Right atrium auricular region (tissue), 2 donors: ENCODE results near the gene CFAP65. TPM values are rescaled to one million over a fixed set of nuclear protein-coding genes. Genes with fewer than 3 reads are reported as not detected.

Experiments used
- DNase-seq: peaks from one replicate; pipeline ENCODE4 v3.0.0-alpha.2; 2019; ENCODE audit warnings: low spot score
- H3K27ac ChIP-seq, 2 donors: fragments of 200-600 bp; sonication (generic); 1 replicate in 1 of 2; 2 replicates in 1 of 2; pipeline ENCODE4 v1.5.1; 2016 to 2019
- H3K27me3 ChIP-seq, 2 donors: fragments of 200-600 bp; sonication (generic); one replicate each; pipeline versions ENCODE4 v1.5.1 to v1.6.0; 2017 to 2019
- H3K36me3 ChIP-seq: fragments of 200-600 bp; sonication (generic); one replicate; pipeline ENCODE4 v1.5.1; 2016
- H3K4me1 ChIP-seq, 2 donors: fragments of 200-600 bp; sonication (generic); one replicate each; pipeline versions ENCODE4 v1.5.1 to v1.6.0; 2017 to 2019
- H3K4me3 ChIP-seq, 2 donors: fragments of 200-600 bp; sonication (generic); 1 replicate in 1 of 2; 2 replicates in 1 of 2; pipeline ENCODE4 v1.5.1; 2017 to 2019; ENCODE audit warnings: mild to moderate bottlenecking in 1 of 2, moderate library complexity in 1 of 2
- H3K9me3 ChIP-seq, 2 donors: fragments of 200-600 bp; sonication (generic); one replicate each; pipeline ENCODE4 v1.5.1; 2019
- total RNA-seq, 2 donors: library from RNA; depleted of rRNA; stranded (reverse); fragments of >200 nt; gene quantifications; one replicate each; pipeline ENCODE4 v1.1.0, GENCODE V29; 2016
- TF ChIP-seq, protein P1 (sequence below), 2 donors: fragments of 200-600 bp; sonication (generic); IDR thresholded peaks; one replicate each; pipeline ENCODE4 v1.5.1; 2019; ENCODE audit warnings: antibody characterized with exemption in 2 of 2

The CFAP65 gene
- total RNA-seq, 2 donors from 2014 or later, result not detected

DNA sequence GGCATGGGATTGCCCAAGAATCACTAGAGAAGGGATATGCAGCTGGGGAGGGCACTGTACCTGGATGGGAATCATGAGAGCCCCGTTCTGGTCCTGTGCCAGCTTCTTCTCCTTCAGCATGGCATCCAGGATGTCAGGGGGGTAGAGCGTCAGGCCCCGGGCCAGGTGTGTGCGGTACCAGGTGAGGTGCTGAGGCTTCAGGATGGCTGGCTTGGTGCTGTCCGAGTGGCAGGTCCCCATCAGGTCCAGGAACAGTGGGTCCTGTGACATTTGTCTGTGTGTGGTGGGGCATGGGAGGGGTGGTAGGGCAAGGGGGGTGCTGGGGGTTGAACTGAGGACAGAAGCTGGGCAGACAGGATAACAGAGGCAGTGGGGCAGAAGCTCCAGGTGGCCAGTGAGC is 13.2 kb downstream of the CFAP65 start:
- peaks cover 0 to 10% of the 10 kb centered on the region in 2 donors for H3K27me3 ChIP-seq
- DNase-seq, result no peak

GRCh38 chr2:219027511-219028055 is 13.7 kb downstream of the CFAP65 start:
- Histone ChIP-seq H3K9me3 (no peaks in the 10 kb centered on the region), H3K4me3 (no peak overlapping the region), H3K27ac (no peak overlapping the region), H3K27me3 (peaks cover 0 to 10% of the 10 kb centered on the region in 2 donors), H3K4me1 (no peaks in the 10 kb centered on the region), H3K36me3 (no peaks in the 10 kb centered on the region)
- TF ChIP-seq, protein P1, sequence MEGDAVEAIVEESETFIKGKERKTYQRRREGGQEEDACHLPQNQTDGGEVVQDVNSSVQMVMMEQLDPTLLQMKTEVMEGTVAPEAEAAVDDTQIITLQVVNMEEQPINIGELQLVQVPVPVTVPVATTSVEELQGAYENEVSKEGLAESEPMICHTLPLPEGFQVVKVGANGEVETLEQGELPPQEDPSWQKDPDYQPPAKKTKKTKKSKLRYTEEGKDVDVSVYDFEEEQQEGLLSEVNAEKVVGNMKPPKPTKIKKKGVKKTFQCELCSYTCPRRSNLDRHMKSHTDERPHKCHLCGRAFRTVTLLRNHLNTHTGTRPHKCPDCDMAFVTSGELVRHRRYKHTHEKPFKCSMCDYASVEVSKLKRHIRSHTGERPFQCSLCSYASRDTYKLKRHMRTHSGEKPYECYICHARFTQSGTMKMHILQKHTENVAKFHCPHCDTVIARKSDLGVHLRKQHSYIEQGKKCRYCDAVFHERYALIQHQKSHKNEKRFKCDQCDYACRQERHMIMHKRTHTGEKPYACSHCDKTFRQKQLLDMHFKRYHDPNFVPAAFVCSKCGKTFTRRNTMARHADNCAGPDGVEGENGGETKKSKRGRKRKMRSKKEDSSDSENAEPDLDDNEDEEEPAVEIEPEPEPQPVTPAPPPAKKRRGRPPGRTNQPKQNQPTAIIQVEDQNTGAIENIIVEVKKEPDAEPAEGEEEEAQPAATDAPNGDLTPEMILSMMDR (IDR thresholded peaks at IDR 0.05), result no peak
- no peak for DNase-seq

More for the DNA sequence above, 13.2 kb downstream of the CFAP65 start:
- TF ChIP-seq, protein P1 (IDR thresholded peaks at IDR 0.05), result no peak
- H3K9me3 ChIP-seq, result no peaks in the 10 kb centered on the region
- H3K36me3 ChIP-seq, result no peaks in the 10 kb centered on the region
- H3K27ac ChIP-seq, result no peak overlapping the region
- H3K4me1 ChIP-seq, result no peaks in the 10 kb centered on the region
- H3K4me3 ChIP-seq, result no peak overlapping the region

DNA sequence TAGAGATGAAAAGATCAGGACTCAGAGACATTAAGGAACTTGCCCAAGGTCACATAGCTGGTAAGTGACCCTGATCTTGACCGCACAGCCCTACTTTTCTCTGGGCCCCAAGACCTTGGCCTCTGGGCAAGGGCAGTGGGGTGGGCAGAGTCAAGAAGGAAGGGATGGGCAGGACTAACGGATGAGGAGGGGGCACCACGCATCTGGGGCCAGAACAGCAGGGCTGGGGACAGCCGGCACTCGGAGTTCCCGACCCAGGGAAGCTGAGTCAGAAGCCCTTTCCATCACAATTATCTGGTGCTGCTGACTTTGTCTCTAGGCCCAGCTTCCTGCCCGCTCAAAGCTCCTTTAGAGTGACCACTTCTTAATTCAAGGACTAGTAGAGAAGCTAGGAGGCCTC is 14.4 kb downstream of the CFAP65 start:
- Histone ChIP-seq H3K27me3 (peaks cover 0 to 10% of the 10 kb centered on the region in 2 donors), H3K4me3 (no peak overlapping the region)

GRCh38 chr2:219025637-219026585 is 15.4 kb downstream of the CFAP65 start:
- Histone ChIP-seq H3K36me3 (no peaks in the 10 kb centered on the region), H3K4me3 (no peak overlapping the region), H3K9me3 (no peaks in the 10 kb centered on the region), H3K27ac (no peak overlapping the region), H3K4me1 (no peaks in the 10 kb centered on the region), H3K27me3 (peaks cover 0 to 9% of the 10 kb centered on the region in 2 donors)
- no peak for DNase-seq
- TF ChIP-seq, protein P1 (IDR thresholded peaks at IDR 0.05), result no peak

More for the DNA sequence above, 14.4 kb downstream of the CFAP65 start:
- TF ChIP-seq, protein P1 (IDR thresholded peaks at IDR 0.05), result no peak
- no peaks in the 10 kb centered on the region for H3K36me3 ChIP-seq
- DNase-seq, result no peak
- H3K4me1 ChIP-seq, result no peaks in the 10 kb centered on the region
- H3K27ac ChIP-seq, result no peak overlapping the region
- no peaks in the 10 kb centered on the region for H3K9me3 ChIP-seq

DNA sequence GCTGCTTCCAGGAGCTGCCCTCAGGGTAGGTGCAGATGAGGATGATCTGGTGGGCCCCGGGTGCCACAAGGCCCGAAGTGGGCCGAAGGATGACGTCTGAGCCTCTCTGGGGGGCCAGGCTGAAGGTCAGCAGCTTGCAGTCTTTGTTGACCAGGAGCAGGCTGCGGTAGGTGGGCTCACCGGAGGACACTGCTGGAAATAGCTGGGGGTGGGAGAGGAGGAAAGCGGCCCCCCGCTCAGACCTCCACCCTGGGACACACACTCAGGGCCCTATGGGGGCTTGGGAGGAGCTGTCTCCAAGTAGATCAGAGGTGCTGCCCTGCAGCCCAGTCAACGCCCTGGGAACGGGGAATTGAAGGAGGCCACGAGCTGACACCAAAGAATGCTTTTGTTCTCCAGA is 17.3 kb downstream of the CFAP65 start:
- H3K4me1 ChIP-seq, result no peaks in the 10 kb centered on the region
- TF ChIP-seq, protein P1 (IDR thresholded peaks at IDR 0.05), result no peak
- no peak overlapping the region for H3K27ac ChIP-seq
- no peak overlapping the region for H3K4me3 ChIP-seq
- H3K27me3 ChIP-seq, result no peaks in the 10 kb centered on the region
- no peaks in the 10 kb centered on the region for H3K36me3 ChIP-seq
- DNase-seq, result no peak
- no peaks in the 10 kb centered on the region for H3K9me3 ChIP-seq
